Effector CD8-positive, alpha-beta T cell (primary cell): Measurements from ENCODE around the gene MED25.
A peak's percentile ranks its signal among the peaks of the same experiment; 100 is the strongest.

Experiments used
- DNase-seq: peaks from one replicate; lab custom pipeline; 2025; lab: John Stamatoyannopoulos, UW
- total RNA-seq, 4 experiments: gene quantifications; one replicate each; lab custom pipeline; 2026; lab: John Stamatoyannopoulos, UW

Gene MED25
- 35.4 to 56.6 (median 49.8) reads per million in 4 experiments for total RNA-seq

- peak; percentile 84 for DNase-seq
Observed at GRCh38 chr19:49817964-49818648, at the start of gene MED25. MED25 (plus strand) TSS chr19:49818289; CDS start chr19:49818342, 53 bp downstream.

GRCh38 chr19:49770529-49770928, 47.6 kb upstream of the MED25 start:
- no peak for DNase-seq

DNA sequence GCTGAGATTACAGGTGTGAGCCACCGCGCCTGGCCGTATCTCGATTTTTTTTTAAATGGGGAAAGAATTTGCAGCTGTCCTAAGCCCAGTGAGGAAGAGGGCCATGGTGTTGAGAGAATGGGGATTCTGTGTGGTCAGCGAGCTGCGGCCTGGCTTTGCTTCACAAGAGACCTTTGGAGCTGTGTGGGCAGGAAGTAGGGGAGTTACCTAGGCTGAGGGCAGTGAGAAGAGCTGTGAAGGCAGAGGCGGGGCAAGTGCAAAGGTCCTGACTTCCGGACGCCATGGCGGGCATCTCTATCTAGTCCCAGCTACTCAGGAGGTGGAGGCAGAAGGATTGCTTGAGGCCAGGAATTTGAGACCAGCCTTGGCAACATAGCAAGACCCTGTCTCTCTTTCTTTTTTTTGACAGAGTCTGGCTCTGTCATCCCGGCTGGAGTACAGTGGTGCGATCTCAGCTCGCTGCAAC, 46.4 kb upstream of the MED25 start:
- no peak for DNase-seq

DNA sequence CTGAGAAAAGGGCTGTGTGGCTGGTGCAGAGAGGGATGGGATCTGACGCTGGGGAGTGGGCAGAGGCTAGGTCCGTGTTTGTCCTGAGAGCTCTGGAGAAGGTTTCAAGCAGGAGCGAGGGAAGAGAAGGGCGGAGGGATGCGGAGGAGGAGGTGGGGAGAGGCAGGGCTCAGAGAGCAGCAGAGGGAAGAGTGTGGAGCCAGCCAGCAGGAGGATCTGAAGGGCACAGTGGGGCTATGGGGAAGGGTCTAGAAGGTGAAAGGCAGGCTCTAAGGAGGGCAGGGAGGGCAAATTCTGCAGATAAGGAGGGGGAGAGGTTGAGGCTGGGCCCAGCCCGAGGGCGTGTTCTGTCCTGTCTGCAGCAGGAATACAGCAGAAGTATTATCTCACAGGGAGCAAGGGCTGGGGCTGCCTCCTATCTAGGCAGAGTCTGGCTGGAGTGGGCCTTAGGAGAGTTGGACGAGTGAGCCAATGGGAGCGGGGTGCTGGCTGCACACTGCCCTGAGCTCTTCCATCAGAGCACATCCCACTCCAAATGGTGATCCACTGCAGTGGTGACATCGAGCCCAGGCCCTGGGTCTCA, 45.1 kb upstream of the MED25 start:
- no peak for DNase-seq

DNA sequence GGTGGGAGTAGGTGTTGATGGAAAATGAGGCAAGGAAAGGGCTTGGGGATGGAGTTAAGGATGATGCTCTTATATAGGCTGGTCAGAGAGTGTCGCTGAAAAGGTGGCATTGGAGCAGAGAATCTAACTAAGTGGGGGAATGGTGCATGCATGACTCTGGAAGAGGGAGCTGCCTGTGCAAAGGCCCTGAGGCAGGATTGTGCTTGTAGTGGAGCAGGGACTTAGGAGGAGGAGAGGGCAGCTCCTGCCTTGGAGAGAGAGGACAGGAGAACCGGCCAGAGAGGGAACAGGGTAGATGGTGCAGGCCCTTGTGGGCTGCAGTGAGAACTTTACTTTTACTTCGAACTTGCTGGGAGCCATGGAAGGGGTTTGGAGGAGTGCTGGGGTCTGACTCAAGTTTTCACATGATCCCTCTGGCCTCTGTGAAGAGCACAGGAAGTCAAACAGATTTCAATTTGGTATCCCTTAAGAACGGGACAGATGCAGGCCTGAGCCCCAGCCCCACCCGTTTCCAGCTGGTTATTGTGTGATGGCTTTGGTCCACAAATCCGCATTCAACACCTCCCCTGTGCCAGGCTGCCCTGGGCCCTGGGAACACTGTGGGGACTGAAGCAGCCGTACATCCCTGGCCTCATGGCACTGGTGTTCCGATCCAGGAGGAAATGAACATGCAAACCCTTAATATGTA, 44.3 kb upstream of the MED25 start:
- DNase-seq, result no peak

GRCh38 chr19:49774969-49775368, 43.1 kb upstream of the MED25 start:
- DNase-seq, result no peak

- DNase-seq, result no peak
Observed at GRCh38 chr19:49775742-49776370, 42.2 kb upstream of the MED25 start.

GRCh38 chr19:49776371-49776764, 41.7 kb upstream of the MED25 start:
- DNase-seq, result no peak

DNA sequence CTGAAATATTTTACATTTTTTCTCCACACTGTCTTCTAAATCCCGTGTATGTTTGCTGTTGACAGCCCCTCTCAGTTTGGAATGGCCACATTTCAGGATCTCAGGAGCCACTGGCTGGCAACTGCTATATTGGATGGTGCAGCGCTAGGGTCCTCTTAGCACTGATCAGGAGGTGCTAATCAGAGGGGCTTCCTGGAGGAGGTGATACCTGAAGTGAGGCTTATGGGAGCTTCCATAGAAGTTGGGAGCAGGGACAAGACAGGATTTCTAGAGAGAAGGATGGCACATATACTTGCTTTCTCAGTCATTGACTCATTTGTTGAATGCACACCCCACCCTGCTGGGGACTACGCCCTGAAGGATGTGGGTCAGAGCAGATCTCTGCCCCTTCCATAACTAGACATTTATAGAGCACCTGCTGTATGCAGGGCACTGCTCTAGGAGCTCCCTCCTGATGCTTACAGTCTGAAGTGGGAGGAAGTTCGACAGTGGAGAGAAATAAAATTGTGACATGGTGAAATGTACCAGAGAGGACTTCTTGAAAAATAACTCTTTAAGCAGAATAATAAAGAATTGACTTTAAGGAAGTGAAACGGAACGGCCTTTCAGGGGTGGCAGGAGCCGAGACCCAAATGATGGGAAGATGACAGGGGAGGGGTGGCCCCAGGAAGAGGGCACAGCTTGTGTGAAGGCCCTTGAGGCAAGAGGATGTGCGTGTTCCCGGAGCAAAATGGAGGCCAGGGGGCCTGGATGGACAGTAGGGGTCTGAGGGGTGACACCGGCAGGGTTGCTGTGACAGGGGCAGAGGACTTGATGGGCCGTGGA, 38.1 kb upstream of the MED25 start:
- DNase-seq, result no peak

DNA sequence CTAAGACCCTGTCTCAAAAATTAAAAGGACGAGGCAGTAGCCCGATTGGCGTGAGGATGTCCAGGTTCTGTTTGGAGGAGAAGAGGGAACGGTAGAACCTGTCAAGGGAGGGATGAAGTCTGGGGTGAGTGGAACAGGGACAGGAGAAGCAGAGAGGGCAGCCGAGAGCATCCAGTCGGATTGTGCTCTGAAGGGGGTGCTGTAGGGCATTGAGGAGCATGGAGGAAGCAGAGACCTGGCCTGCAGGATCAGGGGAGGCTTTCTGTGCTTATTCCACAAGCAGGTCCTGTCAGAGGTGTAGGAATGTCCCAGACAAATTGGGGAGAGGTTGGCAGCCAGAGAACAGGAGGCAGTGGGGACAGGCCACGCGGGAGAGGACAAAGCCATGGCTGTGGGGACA, 37.2 kb upstream of the MED25 start:
- no peak for DNase-seq

GRCh38 chr19:49781394-49781793, 36.7 kb upstream of the MED25 start:
- no peak for DNase-seq

GRCh38 chr19:49782515-49782914, 35.6 kb upstream of the MED25 start:
- DNase-seq, result no peak

DNA sequence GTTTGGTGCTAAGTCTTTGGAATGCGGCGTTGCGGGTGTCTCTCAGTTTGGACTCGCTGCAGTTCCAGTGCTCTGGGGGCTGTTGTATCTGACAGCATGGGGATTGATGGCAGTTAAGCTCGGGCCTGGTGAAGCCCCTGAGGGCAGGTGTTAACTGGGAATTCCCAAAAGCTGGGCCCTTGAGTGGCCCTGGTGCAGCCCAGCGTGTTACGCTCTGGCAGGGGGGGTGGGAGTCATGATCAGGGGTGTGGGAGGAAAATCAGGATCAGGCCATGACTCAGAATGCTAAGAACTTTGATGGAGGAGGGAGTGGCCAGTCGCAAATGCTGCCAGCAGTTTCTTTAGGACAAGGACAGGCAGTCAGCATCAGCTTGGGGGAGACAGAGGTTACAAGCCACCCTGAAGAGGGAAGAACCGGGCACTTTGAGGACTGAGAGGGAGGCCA, 31.7 kb upstream of the MED25 start:
- no peak for DNase-seq

GRCh38 chr19:49787746-49788145, 30.3 kb upstream of the MED25 start:
- DNase-seq, result no peak

DNA sequence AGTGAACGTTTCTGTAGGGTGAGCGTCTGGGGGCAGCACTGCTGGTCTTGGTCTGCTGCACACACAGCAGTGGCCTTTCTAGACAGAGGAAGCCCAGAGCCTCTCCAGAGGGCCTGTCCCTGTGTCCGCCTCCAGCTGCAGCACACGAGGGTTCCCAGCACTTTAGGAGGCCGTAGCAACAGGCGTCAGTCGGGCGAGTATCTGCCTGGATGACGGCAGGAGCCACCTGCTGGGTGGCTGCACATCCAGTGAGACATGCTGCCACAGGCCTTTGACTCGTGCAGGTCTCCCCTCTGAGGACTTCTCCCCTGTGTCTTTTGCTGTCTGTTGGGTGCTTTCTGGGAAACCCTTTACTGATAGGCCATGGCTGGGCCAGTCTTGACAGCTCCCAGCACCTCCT, 29.2 kb upstream of the MED25 start:
- no peak for DNase-seq

- no peak for DNase-seq
Observed at GRCh38 chr19:49790866-49791265, 27.2 kb upstream of the MED25 start.

GRCh38 chr19:49791776-49792445, 26.2 kb upstream of the MED25 start:
- no peak for DNase-seq

DNA sequence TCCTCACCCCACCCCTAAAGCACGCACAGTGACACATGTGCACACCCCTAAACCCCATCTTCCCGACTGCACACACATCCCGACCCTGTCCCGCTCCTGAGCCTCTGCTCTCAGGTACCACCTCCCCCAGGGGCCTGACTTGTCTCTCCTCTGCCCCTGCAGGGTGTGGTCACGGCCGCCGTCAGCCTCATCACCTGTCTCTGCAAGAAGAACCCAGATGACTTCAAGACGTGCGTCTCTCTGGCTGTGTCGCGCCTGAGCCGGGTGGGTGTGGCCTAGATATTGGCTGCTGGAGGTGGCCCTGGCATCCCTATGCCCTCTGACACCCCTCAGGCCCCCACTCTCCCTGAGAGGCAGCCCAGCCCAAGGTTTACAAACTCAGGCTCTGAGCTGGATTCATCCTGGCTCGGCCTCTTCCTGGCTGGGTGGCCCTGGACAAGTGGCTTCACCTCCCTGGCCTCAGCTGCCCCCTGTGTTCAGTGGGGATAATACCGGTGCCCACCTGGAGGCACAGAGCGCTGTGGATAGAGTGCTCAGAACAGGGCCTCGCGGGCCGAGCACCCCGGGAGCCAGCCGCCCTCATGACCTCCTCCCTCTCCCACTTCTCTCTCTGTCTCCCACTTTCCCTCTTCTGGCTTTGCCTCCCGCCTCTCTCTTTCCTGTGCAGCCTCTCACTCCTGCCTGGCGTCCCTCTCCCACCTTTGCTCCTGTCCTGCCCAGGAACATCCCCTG, 25.1 kb upstream of the MED25 start:
- DNase-seq, result no peak

DNA sequence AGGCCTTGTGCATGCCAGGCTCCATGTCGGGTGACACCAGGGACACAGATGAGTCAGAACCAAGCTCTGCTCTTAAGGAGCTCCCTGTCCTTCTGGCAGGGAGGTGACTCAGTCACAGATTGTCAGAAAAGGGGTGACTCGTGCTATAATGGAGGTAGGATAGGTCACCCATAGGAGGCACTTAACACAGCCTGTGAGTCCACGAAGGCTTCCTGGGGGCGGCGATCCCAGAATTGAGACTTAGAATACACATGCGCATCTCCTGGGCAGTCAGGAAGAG, 24.6 kb upstream of the MED25 start:
- no peak for DNase-seq

GRCh38 chr19:49795615-49796014, 22.5 kb upstream of the MED25 start:
- no peak for DNase-seq

DNA sequence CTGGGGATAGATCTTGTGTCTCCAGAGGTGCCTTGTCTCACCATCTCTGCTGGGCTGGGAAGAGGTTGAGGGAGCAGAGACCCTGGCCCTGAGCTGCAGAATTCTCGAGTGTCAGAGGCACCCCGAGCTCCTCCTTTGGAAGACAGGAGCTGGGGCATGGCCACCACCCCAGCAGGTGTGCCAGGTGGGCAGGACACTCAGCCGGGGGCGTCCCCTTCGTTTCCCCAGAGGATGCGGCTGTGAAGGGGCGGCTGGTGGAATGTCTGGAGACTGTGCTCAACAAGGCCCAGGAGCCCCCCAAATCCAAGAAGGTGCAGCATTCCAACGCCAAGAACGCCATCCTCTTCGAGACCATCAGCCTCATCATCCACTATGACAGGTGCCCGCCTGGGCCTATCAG, 19.5 kb upstream of the MED25 start:
- no peak for DNase-seq
